ENCODE measurements around the gene PEX7.
A peak's percentile ranks its signal among the peaks of the same experiment; 100 is the strongest.
"Not testable (repeated sequence)": the region's sequence is repeated elsewhere in the genome, so short reads cannot be mapped to it uniquely, and the experiment has no call there.

Gene PEX7

DNA sequence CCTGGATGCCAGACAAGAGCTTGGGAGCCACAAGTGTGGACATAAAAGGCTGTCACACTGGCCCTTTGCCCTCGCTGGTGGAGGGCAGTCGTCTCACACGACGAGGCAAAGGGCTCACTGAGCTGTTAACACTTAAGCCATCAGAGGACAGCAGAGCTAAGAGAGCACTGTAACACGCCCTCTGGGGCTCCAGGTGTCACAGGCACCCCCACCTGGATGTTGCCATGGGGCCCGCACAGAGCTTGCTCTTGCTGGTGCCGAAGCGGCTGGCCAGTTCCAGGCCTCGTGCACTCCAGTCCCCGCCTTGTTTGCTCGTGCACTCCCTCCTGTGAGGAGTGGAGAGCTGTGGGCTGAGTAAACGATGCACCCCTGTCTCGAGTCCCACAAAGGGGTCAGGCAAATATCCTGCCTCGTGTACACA, 137.1 kb downstream of the PEX7 start:
- peak; percentile 59 to 87 for DNase-seq

DNA sequence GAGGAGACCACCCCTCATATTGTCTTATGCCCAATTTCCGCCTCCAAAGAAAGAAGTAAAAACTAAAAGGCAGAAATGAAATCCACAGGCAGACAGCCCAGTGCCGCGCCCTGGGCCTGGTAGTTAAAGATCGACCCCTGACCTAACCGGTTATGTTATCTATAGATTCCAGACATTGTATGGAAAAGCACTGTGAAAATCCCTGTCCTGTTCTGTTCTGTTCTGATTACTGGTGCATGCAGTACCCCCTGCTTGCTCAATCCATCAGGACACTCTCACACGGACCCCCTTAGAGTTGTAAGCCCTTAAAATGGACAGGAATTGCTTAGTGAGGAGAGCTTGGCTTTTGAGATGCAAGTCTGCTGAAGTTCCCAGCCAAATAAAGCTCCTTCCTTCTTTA, 137.5 kb downstream of the PEX7 start:
- DNase-seq: not testable (repeated sequence)

DNA sequence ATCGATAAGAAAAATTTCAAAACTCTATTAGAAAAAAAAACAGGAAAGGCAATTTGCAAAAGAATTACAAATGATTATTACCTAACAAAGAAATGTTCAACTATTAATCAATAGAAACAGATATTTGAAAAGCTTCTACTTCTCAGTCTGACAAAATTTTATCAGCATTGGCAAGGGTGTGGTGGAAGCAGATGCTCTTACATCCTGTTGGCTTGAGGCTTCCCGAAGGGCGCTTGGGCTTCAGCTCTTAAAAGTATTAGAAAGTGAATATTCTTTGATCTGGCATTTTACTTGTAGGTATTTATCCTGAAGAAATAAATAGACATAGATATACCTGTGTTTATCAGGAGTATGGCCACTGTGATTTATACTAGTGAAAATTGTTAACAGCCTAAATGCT, 138.4 kb downstream of the PEX7 start:
- DNase-seq: no peak

DNA sequence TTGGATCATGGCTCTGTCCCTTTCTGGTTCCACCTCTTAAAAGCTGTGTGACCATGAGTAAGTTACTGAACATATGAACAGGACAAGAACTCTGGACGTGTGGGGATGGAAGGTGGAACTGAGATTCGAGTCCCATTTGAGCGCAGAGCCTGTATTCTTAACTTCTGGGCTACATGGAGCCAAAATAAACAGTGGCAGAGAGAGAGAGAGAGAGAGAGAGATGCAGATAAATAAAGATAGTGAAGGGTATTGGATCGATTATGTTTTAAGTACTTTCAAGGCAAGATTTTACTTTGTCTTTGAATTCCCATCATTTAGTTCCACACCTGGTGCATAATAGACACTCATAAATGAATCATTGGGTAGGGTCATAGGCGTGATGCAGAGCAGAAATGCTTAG, 139.5 kb downstream of the PEX7 start:
- DNase-seq: peak; percentile 47 to 51

DNA sequence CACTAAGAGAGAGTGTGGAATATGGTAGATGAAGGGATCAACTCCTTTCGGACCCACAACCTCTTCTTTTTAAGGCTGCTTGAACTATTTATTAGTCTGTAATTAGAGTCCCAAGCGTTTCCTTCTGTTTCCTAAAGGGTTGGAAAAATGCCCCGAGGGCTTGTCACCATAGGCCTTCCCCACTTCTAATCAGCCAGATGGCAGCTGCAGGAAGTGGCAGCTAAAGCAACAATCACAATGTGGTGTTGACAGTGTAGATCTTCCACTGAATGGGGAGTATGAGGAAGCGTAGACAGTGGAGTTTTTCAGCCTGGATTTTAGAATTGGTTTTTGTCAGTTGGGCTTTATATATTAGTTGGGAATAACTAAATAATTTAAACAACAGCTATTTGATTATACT, 140.3 kb downstream of the PEX7 start:
- DNase-seq: peak; percentile 74 to 90

DNA sequence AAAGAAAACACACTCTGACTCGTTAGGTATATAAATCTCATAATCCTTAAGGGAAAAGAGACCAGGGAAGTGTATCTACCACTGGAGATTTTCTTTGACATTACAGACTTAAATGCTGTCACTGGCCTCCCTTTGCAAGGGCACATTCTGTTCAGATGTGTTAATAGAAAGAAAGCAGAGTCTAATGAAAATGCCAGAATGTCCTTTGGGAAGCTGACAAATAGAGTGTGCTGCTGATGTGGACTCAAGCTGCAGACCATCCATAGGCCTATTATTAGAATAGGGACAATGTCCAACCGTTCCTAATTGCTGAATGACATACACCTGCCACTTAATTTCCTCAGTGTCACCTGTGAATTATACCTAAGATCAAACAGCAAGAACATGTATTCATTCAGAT, 140.9 kb downstream of the PEX7 start:
- DNase-seq: peak in 1 of 2 experiments; percentile 13
